SU-DHL-6 (cell line): ENCODE measurements around the gene OLR1.

Experiments
- CTCF ChIP-seq: fragments of 200-600 bp; sonication (generic); IDR thresholded peaks from one replicate; pipeline ENCODE4 v1.5.1; 2017; ENCODE audit warnings: antibody characterized with exemption, mild to moderate bottlenecking, low read length, moderate library complexity; ENCODE audit not compliant: insufficient read depth, poor library complexity, severe bottlenecking
- EZH2phosphoT487 ChIP-seq: fragments of 200-600 bp; sonication (generic), shearing (Covaris generic); conservative IDR thresholded peaks from 2 replicates; pipeline ENCODE4 v1.6.1; 2018; ENCODE audit warnings: mild to moderate bottlenecking, antibody characterized with exemption, low read length, moderate library complexity, mixed read lengths

GRCh38 chr12:10178821-10179220, 6.9 kb upstream of the OLR1 start, which contains the start of gene TMEM52B:
- TF ChIP-seq CTCF = no peak
- TF ChIP-seq EZH2phosphoT487 = no peak
